Effector CD8-positive, alpha-beta T cell (primary cell): ENCODE data around the gene CTXND1.
"Not testable (repeated sequence)": the region's sequence is repeated elsewhere in the genome, so short reads cannot be mapped to it uniquely, and the experiment has no call there.

Source experiments
- DNase-seq: peaks from one replicate; lab custom pipeline; 2025; lab: John Stamatoyannopoulos, UW
- total RNA-seq, 4 experiments: gene quantifications; one replicate each; lab custom pipeline; 2026; lab: John Stamatoyannopoulos, UW

Gene CTXND1
- 0 reads per million in 4 experiments for total RNA-seq

DNA sequence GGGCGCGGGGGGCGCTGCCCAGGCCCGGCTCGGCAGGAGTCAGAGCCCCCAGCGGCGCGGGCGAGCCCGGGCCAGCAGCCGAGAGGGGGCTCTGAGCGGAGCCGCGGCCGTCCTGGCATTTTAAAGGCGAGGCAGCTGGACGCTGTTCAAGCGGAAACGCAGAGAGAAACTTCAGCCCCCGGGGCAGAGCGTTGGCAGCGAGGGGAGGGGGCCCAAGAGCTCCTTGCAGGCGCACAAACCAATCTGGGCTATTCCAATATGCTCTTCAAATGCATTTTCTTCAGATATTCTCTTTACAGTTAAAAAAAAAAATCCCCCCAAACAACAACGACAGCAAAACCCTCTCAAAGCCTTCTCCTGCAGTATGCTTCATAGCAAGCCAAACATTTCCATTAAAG, at the start of gene CTXND1:
Gene CTXND1 (minus strand): TSS at position 93 of the 398 bp plus-strand sequence. CDS start 50,264 bp downstream, outside the sequence.
- DNase-seq = no peak

DNA sequence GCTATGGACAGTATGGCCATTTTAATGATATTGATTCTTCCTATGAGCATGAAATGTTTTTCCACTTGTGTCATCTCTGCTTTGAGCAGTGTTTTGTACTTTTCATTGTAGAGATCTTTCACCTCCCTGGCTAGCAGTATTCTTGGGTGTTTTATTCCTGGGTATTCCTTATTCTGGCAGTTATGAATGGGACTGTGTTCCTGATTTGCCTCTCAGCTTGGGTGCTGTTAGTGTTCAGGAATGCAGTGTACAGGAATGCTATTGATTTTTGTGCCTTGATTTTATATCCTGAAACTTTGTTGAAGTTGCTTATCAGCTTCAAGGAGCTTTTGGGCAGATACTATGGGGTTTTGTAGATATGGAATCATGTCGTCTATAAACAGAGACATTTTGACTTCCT, 49.5 kb upstream of the CTXND1 start:
- DNase-seq = no peak

DNA sequence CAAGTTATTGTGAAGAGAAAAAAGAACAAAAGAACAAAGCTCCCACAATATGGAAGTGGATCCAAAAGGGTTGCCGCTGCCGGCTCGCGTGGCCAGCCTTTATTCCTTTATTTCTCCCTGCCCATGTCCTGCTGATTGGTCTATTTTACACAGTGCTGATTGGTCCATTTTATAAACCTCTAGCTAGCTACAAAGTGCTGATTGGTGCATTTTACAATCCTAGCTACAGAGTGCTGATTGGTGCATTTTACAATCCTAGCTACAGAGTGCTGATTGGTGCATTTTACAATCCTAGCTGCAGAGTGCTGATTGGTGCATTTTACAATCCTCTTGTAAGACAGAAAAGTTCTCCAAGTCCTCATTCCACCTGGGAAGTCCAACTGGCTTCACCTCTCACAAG, 43.8 kb upstream of the CTXND1 start:
- DNase-seq = not testable (repeated sequence)

DNA sequence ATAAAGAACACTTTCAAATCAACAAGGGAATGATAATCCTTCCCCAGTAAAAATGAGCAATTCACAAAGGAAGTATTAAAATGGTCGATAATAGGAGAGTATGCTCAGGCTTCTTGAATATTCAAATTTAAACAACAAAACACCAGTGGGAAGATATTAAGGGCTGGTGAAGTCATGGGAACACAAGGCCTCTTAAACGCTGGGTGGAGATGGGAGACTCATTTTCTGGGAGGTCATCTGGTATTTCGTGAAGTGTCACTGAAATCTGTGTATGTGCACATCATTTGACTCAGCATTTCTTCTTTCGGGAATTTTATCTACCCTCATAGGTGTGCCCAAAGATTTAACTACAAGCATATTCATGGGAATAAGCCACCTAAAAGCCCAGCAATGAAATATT, 40.1 kb upstream of the CTXND1 start:
- DNase-seq = no peak

DNA sequence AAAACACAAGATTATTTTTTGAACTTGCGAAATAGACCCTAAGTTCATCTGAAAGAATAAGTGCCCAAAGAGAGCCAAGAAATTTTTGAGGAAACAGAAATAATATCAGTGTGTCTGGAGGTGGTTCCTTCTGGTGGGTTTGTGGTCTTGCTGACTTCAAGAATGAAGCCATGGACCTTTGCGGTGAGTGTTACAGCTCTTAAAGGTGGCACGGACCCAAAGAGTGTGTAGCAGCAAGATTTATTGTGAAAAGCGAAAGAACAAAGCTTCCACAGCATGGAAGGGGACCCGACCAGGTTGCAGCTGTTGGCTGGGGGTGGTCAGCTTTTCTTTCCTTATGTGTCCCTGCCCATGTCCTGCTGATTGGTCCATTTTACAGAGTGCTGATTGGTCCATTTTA, 38.9 kb upstream of the CTXND1 start:
- DNase-seq = not testable (repeated sequence)

DNA sequence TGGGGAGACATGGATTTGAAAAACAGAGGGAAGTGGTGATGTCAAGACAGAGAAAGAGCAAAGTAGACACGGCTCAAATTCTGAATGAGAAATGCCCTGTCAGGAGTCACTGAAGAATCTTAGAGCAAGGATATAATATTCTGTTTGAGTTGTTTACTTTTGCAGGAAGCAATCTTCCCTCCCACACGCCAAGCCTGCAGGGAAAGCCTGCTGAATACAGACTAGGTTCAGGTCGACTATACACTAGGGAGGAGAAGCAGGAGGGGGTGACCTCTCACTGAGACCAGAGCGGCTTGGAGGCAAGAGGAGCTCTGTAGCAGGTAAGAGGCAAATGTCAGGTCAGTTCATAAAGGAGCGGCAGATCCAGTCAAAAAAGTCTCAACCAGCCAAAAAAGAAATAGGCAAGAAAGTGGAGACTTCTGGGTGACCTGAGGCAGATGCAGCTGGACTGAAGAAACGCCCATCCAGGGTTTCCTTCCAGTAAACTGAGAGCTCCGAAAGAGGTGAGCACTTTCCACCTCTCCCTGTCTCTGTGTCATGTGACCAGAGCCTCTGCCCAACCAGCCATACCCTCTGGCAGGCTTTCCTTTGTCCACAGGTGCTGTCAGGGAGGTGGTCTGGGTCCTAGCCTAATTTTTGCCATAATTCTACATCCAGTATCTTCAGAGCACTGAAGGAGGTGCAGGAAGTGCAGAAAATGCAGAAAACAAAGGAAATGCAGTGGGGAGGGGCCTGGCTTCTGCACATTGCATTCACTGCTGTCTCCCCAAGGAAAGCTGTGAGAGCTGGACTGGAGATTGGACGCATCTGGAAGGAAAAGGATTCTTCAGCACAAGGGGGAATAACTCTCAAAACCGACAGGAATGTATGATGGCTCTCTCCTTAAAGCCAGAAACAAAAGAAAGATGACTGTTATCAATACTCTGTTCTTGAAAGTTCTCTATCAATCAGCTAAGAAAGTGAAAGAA, 37.8 kb upstream of the CTXND1 start:
- DNase-seq = no peak

DNA sequence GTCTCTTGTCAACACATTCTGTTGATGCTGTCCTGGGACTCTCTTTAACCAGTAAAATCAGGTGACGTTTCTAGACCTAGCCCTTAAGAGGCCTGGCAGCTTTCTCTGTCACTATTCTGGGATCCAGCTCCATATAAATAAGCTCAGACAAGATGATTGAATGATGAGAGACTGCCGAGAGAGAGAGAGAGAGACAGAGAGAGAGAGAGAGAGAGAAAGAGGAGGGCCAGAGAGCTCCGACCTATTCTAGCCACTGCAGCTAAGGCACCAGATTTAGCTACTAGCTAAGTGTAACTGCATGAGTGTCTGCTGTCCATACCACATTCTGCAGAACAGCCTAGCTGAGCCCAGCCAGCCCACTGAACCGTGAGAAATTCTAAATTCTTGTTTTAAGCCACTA, 36.1 kb upstream of the CTXND1 start:
- DNase-seq = no peak

DNA sequence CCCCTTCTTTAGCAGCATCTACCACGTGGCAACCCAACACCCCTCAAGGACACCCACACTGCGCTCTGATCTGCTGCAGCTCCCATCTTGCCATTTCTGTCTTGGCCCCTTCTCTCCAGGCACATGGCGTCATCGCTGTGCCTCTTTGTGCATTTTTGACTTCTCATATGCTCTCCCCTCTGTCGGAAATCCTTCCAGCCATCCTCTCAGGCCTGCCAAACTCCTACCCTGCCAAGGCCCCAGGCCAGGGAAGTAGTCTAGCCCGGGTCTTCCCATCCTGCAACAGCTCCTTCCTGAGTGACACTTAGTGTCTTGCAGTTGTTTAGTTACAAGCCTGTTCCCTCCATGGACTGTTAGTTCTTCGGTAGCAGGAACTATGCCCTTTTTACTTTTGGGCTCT, 34.0 kb upstream of the CTXND1 start:
- DNase-seq = no peak

DNA sequence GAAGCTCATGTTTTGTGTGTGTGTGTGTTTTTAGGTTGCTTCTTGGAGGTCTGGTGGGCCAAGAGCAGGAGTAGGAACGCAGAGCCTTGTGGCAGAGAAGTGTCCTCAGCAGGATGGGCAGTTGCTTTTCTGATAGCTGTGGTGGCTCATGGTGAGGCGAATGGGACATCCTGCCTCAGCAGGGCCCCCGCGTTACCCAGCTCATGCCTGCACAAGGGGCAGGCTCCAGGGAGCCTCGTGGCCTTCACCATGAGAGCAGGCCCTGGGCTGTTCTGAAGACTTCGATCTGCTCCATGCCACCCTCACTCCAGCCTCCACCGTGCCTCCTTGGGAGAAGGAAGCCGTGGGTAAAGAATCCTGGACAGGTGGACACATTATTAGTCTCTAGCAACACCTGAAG, 33.4 kb upstream of the CTXND1 start:
- DNase-seq = no peak

DNA sequence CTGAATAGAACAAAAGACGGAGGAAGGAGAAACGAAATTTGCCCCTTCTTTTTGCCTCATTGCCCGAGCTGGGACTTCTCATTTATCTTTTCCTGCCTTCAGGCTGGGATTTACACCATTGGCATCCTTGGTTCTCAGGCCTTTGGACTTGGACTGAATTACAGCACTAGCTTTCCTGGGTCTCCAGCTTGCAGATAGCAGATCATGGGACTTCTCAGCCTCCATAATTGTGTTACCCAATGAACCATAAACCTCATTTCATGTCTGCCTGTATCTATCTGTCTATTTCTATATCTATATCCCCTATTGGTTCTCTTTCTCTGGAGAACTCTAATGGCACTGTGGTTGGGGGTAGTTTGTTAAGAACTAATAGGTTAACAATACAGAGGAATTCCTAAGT, 31.5 kb upstream of the CTXND1 start:
- DNase-seq = no peak

DNA sequence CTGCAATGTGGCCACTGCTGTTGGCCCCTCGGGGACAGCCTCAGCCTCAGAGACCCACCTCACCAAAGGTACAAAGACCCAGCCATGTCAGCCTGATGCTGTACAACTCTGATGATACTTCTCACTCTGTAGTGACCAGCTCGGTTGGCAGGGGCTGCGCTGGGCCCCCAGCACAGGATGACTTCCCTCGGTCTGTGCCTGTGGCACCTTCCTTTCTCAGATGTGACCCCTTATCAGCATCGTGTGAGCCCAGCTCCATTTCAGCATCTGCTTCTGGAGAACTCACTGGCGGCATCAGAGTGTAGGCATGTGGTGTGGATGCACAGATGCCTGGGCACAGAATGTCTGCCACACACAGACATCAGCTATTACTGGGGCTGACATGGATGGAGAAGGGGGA, 25.1 kb upstream of the CTXND1 start:
- DNase-seq = no peak

DNA sequence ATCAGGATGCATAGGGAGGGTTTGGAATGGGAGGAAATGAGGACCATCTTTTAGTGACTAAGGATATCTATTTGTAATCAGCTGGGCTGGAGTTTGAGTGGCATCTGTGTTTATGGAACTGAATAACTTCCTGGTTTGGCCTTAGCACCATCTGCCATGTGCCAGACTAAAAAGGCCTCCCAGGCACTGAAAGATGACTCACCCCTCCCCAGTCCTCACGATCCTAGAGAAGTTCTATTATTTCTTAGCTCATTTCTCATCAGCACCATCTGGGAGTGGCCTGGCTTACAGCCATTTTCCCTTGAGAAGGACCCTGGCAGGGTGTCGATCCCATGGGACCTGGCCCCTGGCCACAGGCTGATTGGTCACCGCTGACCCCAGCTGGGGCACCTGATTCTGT, 23.9 kb upstream of the CTXND1 start:
- DNase-seq = no peak

DNA sequence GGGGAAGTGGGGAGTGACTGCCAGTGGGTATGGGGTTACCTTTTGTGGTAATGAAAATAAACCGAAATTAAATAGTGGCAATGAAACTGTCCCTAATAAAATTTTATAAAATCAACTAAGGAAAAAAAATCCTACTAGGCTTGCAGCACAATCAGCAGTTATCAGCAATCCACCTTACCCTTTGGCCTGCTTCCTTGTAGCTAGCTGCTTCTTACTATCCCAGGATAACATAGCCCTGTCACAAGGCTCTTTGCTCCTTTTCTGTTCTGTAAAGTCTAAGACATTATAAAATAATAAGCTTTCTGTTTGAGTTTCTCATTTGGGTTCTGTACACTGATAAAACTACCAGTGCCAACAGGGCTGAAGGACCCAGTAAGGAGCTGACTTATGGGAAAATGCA, 23.0 kb upstream of the CTXND1 start:
- DNase-seq = no peak

DNA sequence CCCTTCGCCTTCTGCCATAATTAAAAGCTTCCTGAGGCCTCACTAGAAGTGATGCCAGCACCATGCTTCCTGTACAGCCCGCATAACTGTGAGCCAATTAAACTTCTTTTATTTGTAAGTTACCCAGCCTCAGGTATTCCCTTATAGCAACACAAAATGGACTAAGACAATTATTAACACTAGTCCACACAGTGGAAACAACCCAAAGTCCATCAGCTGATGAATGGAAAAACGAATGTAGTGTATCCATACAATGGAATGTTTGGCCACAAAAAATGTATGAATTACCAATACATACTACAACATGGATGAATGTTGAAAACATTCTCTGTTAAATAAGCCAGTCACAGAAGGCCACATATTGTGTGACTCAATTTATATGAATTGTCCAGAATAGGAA, 22.5 kb upstream of the CTXND1 start:
- no peak for DNase-seq

DNA sequence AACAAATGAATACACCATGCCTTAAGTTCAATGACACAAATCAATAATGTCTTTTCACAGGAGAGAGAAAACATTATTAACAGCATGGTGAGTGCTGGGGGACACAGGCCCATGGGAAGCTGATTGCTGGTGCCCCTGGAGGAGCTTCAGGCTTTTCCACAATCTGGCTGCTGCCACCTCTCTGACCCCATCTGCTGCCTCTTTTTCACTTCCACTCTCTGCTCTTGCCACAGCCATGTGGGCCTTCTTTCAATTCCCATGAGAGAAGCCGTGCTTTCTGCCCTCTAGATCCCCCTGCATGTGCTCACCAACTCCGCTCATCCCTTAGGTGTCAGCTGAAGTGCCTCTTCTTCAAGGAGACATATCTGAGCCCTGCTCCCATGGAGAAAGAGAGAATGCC, 21.0 kb upstream of the CTXND1 start:
- no peak for DNase-seq

DNA sequence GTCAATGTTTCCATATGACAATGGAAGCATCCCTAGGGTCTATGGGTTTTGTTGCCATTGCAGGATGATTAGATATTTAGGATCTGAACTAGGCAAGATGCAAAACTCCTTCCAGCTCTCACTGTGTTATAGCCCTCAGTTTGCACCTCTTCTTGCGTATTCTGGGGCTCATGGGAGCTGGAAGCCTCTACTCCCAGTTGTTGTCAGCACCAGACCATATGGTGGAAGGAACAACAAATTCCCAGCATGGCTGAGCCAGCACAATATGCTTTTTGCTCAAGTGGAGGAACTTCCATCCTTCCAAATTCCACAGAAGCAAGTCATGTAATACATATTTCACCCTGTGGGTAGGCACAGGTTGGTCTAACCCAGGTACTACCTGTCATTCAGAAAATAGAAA, 18.5 kb upstream of the CTXND1 start:
- DNase-seq = no peak

DNA sequence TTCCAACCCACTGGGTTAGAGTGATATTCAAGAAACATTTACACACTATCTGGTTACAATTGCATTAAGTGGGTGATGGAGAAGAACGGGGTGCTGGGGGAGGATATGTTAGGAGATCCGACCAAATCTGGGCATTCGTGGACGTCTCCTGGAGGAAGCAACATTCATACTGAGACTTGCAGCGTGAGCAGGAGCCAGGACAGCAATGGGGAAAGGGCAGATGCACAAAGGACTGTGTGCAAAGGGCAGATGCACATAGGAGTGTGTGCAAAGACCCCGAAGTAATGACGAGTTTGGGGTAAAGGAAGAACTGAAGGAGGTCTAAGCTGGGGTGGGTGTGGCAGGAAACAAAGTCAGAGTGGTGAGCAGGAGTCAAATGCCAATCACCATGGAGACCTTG, 16.1 kb upstream of the CTXND1 start:
- no peak for DNase-seq

DNA sequence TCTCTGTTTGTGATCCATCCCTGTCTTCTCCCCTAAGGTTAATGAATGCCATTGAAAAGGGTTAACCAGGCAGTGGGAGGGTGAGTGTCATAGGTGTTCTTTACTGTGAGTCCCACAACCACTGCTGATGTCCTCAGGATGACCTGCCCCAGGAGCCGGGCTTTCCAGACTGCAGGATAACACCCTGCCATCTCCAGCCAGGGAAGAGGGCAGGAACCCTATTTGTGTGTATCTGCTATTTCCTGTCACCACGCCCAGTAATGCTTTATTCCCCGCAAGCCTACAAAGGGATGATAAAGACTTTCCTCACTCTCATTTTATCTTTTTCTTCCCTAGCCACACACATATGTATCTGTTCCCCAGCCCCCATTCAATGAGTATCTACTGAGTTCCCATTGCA, 15.6 kb upstream of the CTXND1 start:
- DNase-seq = no peak

DNA sequence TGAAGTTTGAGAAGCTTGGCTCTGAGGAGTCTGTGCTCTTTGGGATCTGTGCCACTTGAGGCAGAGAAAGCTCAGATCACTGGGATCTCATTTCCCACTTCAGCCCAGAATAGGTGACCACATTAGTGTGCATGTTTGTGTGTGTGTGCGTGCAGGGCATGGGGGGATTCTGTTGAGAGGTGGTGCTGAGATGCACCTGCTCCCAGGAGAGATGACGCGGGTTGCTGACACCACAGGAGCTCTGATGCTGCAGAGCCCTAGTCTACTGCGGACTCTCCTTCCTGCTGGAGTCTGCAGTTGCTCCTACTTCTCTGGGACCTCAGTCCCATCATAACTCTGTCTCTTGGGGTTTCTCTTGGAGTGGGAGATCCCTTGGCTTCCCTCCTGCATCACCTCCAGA, 14.7 kb upstream of the CTXND1 start:
- no peak for DNase-seq

DNA sequence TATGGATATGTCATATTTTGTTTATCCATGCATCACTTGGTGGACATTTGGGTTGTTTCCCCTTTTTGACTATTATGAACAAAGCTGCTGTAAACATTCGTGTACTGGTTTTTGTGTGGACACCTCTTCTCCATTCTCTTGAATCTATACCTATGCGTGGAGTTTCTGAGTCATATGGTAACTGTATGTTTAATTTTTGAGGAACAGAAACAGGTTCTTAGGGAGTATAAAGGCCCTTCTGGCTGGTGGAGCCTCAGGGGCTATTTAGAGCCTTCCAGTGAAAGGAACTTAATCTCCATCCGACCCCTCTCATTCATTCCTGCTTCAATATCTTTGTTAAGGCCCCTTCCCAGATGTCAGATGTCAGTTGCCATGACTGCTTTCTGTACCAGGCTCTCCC, 14.1 kb upstream of the CTXND1 start:
- no peak for DNase-seq

DNA sequence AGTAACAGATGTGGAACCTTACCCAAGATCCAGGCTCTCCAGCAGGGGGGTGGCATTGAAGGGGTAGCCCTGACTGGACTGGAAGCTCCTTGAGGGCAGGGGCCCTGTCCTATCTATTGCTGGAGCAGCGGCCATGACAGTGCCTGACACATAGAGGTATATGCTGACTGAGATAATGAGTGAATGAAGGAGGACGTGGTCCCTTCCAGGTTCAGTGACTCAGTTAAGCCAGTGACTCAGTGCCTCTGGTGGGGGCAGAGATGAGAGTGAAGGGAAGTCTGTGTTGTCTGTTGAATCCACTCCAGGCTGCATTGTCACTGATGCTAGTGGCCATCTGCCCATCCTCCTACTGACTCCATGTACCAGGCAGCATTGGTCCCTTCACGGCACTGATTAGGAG, 13.0 kb upstream of the CTXND1 start:
- no peak for DNase-seq

DNA sequence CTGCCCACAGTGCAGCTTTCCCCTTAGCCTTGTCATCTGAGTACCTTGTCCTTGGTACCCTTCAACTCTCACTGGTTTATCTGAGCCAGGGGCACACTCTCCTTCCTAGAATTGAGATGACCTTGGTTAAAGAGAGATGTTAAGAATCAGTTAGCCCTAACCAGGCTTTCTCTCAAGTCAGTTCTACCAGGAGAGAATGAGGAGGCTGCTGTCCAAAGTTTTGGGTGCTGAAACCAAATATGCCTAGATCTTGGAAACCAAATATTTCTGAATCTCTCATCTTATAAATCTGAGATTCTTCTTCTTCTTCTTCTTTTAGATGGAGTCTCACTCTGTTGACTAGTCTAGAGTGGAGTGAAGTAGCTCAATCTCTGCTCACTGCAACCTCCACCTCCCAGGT, 12.0 kb upstream of the CTXND1 start:
- DNase-seq = no peak

DNA sequence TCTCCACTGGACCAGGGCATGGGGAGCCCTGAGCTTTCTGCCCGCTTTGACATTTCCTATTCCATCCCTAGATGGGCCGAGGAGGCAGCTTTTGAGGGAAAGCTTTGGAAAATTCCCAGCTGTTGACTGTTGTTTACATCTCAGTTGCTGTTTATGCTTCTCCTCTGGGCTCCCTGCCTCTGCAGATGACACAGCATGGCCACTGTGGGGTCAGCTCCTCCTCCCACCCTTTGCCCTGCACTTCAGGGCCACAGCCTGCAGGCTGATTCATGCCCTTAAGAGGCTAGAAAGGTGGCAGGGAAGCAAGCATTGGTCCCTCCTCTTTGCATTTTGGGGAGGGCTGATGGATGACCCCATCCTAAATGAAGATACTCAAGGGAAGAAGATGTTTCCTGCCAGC, 8.5 kb upstream of the CTXND1 start:
- DNase-seq = no peak

DNA sequence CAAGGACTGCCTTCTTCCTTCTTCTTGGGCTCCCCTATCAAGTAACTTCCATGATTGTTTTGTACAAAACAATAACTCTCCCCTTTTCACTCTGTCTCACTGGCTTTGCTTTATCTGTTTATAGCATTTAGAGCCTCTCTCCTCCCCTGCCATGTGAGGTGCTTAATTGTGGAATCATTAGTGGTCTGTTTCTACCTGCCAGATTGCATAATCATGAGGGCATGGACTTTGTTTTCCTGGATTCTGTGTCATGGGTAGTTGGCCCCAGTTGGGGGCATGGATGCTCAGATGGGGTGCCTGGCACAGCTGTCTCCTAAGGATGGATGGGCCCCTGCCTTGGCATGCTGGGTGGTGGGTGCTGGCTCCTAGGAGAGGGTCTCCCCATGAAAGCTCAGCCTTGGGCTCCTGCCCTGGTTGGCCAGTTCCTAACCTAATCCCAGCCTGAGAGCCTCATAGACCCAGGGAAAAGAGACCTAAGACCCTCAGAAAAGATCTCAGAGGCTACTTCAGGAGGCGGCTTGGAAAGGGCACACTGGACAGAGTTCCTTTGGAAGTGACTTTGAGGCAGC, 8.0 kb upstream of the CTXND1 start:
- DNase-seq = no peak
